ENCODE data around the gene CUX1.

- TF ChIP-seq, protein P1, sequence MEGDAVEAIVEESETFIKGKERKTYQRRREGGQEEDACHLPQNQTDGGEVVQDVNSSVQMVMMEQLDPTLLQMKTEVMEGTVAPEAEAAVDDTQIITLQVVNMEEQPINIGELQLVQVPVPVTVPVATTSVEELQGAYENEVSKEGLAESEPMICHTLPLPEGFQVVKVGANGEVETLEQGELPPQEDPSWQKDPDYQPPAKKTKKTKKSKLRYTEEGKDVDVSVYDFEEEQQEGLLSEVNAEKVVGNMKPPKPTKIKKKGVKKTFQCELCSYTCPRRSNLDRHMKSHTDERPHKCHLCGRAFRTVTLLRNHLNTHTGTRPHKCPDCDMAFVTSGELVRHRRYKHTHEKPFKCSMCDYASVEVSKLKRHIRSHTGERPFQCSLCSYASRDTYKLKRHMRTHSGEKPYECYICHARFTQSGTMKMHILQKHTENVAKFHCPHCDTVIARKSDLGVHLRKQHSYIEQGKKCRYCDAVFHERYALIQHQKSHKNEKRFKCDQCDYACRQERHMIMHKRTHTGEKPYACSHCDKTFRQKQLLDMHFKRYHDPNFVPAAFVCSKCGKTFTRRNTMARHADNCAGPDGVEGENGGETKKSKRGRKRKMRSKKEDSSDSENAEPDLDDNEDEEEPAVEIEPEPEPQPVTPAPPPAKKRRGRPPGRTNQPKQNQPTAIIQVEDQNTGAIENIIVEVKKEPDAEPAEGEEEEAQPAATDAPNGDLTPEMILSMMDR (IDR thresholded peaks at IDR 0.05), result no peak
- no peak for TF ChIP-seq EZH2 (IDR thresholded peaks at IDR 0.05; ENCODE audit: borderline replicate concordance, insufficient read depth, low read depth, low read length, poor library complexity, severe bottlenecking)
These were observed 204.6 kb downstream of the CUX1 start for GRCh38 chr7:102021841-102022618.
